Activated CD8-positive, alpha-beta memory T cell treated with anti-CD3 and anti-CD28 coated beads, Interleukin-2, amount 50 U/mL, for 4 hours (primary cell): Measurements from ENCODE around the gene RASL12.
A peak's percentile ranks its signal among the peaks of the same experiment; 100 is the strongest.
"Not testable (repeated sequence)": the region's sequence is repeated elsewhere in the genome, so short reads cannot be mapped to it uniquely, and the experiment has no call there.

ENCODE experiments used
- DNase-seq: peaks from one replicate; pipeline ENCODE4 v3.0.0-alpha.2; 2020

RASL12 gene

DNA sequence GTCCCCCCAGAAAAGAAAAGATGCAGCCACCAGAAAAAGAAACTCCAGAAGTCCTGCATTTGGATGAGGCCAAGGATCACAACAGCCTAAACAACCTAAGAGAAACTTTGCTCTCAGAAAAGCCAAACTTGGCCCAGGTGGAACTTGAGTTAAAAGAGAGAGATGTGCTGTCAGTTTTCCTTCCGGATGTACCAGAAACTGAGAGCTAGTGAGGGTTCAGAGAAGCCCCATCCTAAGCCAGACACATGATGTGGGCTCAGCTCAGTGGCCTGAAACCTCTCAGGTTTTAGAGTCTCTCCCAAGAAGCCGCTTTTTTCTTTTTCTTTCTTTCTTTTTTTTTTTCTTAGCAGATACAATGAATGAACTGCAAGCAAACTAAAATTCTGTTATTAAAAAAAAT lies 14.8 kb downstream of the RASL12 start:
- DNase-seq = no peak

DNA sequence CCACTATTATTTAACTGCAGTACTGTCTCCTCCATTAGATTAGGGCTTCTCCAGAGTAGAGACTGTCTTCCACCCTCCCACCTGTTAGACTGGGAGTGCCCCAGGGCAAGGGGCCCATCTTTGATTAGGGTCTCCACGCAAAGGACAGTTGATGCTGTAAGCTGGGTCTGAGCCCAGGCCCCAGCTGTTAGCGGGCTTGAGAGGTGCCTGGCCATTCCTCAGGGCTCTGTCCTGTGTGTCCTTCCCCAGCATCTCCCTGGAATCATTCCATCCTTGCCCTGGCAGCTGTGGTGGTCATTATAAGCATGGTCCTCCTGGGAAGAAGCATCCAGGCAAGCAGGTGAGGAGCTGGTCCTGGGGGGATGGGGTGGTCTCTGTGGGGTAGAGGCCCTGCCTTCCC lies 16.5 kb downstream of the RASL12 start:
- no peak for DNase-seq

DNA sequence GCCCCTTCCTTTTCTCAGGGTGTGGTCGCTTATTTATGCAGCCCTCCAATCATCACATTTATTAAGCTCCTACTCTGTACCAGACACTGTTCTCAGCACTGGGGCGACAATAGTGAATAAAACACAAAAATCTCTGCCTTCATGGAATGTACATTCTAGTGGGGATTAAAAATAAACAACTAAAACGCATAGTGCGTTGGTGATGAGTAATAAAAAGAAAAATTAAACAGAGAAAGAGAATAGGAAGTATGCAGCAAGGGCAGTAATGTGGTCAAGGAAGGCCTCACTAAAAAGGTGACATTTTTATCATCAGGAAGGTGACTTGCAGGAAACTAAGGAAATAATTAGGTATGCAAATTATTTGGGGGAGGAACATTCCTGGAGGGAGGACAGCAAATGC lies 17.5 kb downstream of the RASL12 start:
- DNase-seq = no peak

DNA sequence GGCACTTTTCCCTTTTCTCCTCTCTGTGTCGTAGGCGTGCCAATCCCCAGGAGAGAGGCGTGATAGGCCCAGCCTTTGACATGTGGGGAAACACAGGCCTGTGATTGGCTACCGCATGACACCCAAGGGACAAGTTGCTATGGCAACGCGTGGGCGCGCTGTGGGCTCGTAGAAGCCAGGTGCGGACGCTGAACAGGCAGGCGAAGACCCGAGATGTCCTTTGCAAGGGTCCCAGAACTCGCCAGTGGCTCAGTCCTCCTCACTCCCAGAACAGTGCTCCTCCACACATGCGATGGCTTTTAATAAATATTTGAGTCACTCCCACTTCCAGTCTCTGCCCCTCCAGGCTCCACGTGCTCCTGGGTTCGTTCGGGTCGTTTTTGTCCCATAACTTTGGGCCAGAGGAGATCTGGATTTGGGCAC lies 18.4 kb downstream of the RASL12 start:
- peak; percentile 89 for DNase-seq

DNA sequence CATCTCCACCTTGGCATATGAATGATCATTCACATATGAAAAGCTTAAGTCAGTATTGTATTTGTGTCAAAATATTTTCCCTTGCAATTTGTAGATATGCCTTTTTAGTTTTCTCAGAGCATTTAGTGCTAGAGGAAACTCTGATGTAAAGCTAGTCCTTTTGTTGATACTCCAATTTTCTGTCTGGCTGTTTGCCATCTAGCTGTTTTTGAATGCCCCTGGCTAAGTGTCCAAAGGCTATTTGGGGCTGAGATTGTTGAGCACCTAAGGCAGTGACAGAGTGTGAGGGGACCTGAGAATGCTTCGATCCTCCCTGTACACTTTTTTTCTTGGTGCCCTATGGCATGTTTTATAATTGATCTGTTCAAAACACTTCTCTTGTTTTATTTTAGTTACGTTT lies 19.6 kb downstream of the RASL12 start:
- DNase-seq = no peak

DNA sequence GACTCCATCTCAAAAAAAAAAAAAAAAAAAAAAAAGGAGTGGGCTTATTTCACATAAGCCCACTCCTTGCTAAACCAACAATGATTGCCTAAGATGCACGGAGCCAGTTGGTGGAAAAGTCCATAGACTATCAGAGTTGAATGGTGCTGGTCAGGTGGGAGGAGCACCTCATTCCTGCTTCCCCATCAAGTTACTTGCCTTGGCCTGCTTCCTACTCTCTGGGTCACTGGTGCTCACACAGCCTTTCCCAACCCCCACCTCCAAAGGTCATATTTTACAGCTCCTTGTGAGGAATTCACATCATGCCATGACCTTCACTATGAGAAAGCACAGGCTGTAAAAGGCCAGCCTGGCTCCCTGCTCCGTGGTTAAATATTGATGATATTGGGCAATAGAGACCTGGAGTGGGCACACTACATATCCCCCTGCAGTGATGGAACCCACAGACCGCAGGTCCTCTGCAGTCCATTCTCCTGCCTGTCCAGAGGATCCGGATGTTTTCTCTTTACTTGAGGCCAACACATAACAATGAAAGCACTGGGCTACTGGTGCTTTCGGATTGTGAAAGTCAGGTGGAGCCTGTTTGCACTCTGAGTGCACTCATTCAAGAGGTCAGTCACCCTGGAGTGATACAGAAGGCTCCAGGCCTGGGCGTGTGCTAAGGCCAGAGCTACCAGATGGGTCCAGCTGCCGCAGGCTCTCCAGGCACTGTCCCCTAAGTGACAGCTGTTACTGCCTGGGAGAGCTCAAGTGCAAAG lies 22.9 kb downstream of the RASL12 start, which contains the start of gene SLC51B:
SLC51B (plus strand) TSS at position 664 of the 758 bp plus-strand sequence. CDS start 4,618 bp downstream, outside the sequence.
- no peak for DNase-seq

DNA sequence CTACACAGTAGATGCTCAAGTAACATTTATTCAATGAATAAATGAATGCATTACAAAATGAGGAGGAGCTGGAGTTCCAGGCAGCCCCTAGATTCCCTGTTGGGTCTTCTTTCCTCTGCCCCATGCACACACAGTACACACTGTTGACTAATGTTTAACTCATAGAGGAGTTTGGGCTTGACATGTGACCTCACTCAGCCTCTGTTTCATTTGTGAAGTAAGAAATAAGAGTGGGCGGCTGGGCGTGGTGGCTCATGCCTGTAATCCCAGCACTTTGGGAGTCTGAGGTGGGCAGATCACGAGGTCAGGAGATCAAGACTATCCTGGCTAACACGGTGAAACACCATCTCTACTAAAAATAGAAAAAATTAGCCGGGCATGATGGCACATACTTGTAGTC lies 23.6 kb downstream of the RASL12 start:
- not testable (repeated sequence) for DNase-seq

DNA sequence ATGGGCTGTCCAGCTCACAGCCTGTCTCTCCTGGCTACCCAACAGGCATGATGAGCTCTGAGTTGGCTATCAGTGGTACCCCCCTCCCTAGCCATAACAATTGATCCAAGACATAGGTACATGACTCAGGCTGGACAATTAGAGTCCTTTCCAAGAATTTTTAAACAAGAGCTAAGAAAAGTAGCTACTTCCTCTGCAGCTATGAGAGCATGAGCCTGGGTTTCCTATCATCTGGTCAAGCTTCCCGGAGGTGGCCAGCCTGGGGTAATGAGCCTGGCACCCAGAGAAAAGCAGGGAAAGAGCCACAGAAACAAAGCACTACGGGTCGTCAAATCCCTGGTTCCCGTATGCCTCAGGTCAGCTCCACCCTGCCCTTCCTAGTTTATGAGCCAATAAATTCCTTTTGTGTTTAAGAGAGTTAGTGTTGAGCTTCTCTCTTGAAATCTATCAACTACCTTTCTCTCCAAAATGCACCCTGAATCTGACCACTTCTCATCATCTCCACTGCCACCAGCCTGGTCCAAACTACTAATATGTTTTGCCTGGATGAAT lies 24.9 kb downstream of the RASL12 start:
- no peak for DNase-seq

DNA sequence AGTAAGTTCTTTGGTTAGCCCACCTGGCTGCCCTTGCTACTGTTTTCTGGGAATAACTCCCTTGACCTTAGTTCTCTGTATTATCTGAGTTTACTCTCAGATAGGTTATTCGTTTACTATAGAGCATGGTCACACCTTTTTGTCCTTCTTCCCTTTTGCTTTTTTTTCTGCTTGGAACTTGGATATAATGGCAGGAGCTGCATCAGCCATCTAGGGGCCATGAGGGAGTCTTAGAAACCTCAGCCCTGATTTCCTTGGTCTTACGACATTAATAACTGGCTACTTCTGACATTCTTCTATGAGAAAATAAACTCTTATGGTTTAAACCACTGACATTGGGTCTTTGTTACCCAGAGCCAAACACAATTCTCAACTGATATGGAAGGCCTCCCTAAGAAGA lies 26.0 kb downstream of the RASL12 start:
- no peak for DNase-seq

DNA sequence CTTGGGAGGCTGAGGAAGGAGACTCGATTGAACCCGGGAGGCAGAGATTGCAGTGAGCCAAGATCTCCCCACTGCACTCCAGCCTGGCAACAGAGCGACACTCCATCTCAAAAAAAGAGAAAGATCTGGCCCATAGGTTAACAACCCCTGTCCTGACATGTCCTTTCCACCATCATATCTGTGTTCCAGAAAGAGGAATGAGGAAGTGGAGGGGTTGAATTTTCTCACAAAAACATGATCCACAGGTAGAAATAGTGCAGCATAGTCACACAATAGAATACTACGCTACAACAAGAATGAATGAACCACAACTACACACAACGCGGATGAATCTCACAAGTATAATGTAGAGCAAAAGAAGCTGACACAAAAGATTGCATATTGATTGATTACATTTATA lies 27.3 kb downstream of the RASL12 start:
- DNase-seq = no peak

DNA sequence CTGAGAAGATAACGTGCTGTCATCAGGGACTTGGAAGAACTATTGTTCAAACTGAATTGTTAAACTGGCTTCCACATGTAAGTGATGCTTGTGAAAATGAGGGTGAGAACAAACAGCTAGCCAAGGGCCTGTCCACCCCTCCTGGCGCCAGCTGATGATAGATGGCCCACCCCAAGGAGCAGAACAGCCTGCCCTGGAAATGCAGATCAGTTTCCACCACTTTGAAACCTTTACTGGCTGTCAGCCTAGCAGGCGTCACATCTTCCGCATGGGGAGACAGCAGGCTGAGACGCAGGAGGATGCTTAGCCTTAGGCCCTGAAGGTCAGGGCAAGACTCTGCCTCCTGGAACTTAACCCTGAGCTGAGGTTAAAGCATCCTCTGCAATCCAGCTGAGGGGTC lies 29.0 kb downstream of the RASL12 start:
- no peak for DNase-seq

DNA sequence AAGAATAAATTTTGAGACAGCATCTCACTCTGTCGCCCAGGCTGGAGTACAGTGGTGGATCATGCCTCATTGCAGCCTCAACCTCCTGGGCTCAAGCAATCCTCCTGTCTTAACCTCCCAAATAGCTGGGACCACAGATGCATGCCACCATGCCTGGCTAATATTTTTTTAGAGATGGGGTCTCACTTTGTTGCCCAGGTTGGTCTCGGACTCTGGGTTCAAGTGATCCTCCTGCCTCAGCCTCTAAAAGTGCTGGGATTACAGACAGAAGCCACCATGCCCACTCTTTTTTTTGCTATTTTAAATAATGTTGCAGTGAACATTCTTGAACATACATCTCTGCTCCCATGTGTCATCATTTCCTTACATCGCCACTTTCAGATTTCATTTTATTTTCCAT lies 29.4 kb downstream of the RASL12 start:
- DNase-seq = no peak

DNA sequence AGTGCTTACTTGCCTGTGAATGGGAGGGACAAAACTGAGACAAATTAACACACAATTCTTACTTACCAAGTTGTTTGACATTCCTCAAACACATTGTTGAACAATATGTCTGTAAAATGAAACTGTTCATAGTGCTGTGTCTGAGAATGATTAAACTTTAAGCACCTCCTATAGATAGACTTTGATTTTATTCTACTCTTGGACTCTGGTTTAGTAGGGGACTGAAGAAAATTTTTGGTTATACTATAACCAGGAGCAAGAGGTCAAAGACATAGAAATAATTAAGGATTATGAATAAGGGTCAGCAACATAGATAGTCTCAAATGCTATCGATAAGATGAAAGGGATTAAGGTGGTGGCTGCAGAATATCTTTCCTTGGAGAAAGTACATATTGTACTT lies 30.5 kb downstream of the RASL12 start:
- DNase-seq = no peak

DNA sequence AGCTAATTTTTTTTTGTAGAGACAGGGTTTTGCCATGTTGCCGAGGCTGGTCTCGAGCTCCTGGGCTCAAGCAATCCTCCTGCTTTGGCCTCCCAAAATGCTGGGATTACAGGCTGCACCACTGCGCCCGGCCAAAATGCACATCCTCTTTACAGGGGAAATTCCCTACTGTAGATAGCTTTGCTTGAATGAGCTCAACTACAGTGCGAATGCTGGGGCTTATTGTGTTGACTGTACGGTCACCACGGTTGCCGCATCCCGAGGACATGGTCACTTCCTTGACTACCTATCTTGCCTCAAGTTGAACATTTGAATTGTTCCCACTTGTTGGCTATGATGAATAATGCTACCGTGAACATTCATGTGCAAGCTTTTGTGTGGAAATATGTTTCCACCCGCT lies 33.1 kb downstream of the RASL12 start:
- no peak for DNase-seq

DNA sequence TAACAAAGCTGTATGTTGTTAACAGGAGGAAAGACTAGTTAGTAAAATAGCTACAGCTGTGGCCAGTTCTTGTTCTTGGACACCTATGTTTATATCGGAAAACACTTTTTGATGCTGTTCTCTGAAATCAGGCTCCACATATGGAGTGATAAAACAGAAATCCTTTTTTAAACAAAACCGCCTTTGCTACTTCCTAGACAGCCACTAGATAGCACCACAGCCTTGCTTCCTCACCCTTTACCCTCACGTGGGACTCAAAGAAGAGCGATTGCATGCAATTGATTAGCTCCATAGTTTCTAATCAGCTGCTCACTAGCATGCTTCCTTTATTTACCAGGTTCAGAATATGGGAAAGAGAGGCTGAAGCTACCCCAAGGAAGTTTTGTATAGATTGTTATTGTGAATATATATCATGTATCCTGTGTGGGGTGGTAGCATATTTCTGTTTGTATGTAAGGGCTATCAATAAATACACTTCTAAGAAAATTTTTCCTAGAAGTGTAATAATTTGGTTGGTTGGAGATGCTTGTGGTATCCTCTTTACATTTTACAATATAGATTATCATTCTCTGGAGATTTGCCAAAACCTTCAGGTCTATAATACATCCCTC lies 34.0 kb downstream of the RASL12 start:
- no peak for DNase-seq

DNA sequence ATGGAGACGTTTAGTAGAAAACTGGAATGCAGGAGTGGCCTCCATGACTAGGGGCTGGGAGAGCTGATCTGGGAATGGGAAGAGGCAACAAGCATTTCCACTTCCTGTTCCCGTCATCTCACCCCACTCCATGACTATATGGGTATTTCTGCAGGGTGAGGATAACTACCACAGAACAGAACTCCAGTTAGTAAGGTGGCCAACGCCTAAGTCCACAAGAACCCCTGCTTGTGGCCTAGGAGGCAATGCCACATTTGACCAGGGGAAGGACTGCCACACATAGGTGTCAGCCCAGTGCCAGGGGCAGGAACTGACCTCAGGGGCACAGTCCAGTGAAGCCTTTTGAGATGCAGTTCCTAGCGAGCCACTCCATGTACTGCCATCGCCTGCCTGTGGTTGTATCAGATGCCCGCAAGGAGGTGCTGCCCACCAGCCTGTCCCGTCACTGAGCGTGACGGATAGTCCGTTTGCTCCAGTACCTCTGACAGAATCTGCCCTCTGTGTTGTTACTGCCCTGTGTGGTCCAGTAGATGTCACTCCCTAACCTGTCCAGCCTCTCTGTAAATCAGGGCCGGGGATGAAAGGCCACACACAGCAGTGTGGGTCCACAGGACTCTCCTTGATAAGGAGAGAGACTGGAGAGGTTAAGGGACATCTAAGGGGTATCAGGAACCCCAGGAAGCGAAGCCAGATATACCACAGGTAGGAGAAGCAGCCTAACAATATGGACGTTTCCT lies 34.8 kb downstream of the RASL12 start:
- DNase-seq = no peak

DNA sequence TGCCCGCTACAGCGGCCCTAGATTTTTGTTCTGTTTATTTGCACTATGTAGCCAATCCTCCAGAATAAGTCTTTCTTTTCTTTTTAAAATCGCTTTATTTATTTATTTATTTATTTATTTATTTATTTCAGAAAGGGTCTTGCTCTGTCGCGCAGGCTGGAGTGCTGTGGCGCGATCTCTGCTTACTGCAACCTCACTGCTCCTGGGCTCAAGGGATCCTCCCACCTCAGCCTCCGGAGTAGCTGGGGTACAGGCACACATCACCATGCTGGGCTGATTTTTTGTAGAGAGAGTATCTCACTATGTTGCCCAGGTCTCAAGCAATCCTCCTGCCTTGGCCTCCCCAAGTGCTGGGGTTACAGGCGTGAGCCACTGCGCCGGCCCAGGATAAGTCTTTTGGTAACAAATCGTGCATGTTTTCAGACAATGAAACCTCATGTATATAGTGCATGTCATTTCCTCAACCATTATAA lies 38.0 kb downstream of the RASL12 start:
- DNase-seq = no peak

DNA sequence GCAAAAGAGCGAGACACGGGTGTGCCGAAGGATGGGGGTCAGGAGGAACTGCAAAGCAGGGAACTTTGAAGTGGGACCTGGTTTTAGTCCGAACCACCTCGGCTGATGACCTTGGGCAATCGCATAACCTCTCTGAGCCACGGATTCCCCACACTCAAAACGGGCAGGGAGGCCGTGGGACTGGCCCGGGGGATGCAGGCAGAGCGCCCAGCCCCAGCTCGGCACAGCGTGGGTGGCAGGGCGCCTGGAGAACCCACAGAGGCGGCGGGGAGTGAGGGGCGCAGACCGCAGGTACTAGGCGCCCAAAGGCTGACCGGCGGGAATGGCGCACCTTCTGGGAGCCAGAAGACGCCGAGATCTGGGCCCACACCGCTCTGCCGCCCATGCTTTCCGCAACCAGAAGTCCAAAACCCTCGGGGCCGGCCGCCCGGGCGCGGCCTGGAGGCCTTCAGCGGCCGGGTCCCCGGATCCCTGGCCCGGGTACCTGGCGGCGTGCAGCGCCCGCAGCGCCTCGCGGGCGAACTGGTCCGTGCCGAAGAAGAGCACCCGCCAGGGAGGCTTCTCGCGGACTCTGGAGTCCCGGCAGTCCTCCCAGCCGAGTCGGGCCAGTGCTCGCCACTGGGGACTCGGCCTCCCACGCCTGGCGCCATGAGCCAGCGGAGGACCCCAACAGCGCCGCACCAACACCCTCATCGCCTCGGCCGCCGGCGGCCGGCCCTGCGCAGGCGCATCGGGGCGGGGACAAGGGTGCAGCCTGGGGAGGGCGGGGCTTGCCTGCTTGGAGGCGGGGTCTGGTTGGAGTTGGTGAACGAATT lies 38.7 kb downstream of the RASL12 start, which contains the start of gene MTFMT:
MTFMT (minus strand) TSS at position 719 of the 815 bp plus-strand sequence; CDS start at position 693, 26 bp downstream.
- DNase-seq = peak; percentile 96

DNA sequence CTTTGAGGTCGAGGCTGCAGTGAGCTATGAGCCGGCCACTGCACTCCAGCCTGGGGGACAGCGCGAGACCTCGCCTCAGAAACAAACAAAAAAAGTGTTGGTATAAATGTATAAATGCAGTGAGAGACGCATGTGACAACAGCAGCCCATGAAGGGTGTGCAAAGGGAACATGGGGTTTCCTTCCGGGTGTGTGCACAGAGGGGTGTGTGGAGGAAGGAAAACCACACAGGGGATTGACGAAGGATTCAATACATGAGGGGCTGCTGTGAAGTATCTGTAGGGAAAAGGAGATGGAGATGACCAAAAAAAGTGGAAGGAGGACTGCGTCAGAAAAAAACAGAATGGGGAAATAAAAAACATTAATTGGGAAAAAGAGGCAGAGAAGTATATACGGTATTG lies 39.5 kb downstream of the RASL12 start:
- DNase-seq = no peak

DNA sequence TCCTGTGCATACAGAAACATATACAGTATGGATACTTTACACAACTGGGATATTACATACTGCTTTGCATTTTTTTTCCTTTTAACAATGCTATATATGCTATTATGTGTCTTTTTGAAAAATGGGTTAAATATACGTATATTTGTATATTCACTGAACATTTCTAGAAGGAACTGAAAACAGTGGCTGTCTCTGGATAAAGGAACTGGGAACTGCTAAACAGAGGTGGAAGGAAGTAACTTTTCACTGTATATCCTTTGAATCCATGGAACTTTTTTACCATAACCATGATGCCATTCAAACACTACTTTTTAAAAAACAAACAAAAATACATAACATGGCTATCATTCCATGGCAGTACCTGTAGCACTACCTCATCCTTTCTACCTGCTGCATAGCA lies 40.2 kb downstream of the RASL12 start:
- no peak for DNase-seq

DNA sequence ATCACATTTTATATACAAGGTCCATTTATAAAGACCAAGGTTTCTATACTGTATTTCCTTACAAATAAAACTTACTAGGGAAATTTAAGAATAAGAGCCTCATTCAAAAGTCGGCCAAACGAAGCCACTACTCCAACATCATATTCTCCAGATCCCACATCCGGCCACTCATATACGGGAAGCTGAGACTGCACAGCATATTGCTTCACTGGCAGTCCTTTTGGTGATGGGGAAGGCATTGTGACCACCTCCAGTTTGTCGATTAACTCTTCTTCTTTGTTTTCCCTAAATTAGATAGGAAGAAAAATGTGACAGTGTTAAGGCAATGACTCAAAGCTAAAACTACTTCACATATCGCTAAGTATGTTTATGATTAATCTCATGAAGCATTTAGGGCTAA lies 41.0 kb downstream of the RASL12 start:
- DNase-seq = no peak

DNA sequence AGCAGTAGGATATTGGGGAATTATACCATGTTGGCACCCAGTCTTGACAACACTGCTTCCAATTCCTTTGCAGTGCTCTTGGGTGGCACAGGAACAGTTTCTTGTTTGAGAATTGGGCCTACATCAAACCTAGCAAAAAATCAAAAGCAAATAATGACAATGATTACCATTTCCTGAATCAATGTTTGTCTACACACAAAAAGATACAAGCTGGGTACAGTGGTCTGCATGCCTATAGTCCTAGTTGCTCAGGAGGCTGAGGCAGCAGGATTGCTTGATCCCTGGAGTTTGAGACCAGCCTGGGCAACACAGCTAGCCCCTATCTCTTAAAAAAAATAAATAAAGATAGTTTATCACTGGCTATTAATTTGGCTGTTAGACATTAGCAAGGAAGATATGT lies 46.3 kb downstream of the RASL12 start:
- DNase-seq = no peak

DNA sequence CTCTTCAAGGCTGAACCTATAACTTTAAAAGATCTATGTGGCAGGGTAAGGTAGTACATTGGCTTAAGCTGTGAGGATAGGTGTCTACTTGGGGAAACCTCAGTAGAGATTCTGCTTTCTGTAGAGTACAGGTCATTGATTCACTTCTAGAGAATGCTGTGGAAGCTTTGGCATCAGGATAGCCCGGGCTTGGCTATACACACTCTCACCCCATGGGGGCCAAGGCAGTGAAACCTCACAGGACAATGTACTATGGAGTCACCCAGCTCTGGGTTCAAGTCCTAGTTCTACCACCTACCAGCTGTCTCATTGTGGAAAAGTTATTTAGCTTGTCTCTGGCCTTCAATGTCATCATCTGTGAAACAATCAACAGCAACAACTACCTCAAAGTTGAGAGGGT lies 47.4 kb downstream of the RASL12 start:
- DNase-seq = no peak
